Measurements from ENCODE around the gene RPSA.

- no peak for TF ChIP-seq RCOR1 (IDR thresholded peaks at IDR 0.05; ENCODE audit: low read depth, low read length)
- TF ChIP-seq MYC (IDR thresholded peaks at IDR 0.05; ENCODE audit: borderline replicate concordance, low read length): no peak
- TF ChIP-seq ZFP36 (IDR thresholded peaks at IDR 0.05; ENCODE audit: borderline replicate concordance, partially characterized antibody): no peak
- TF ChIP-seq HMGXB4 (CRISPR knock-in tag; IDR thresholded peaks at IDR 0.05; ENCODE audit: borderline replicate concordance): no peak
- no peak for TF ChIP-seq POLR2A (IDR thresholded peaks at IDR 0.05; ENCODE audit: low read length)
- TF ChIP-seq CTCF (IDR thresholded peaks at IDR 0.05): no peak
- TF ChIP-seq POLR2AphosphoS2 (conservative IDR thresholded peaks at IDR 0.05; ENCODE audit: low read length): no peak
- no peak for TF ChIP-seq REST (IDR thresholded peaks at IDR 0.05)
- TF ChIP-seq MAX (IDR thresholded peaks at IDR 0.05): no peak
- no peak for TF ChIP-seq CHD2 (IDR thresholded peaks at IDR 0.05; ENCODE audit: low read length, partially characterized antibody)
- TF ChIP-seq RFX5 (IDR thresholded peaks at IDR 0.05): no peak
- TF ChIP-seq MAFK (IDR thresholded peaks at IDR 0.05; ENCODE audit: partially characterized antibody): no peak
Measured at GRCh38 chr3:39388153-39388552, 18.4 kb upstream of the RPSA start.
